Spleen (tissue), 7 donors: ENCODE results near the gene TBC1D2.

Experiments used
- POLR2A ChIP-seq, 3 donors: fragments of 450-650 bp; IDR thresholded peaks; one replicate each; pipeline ENCODE4 v1.5.1; 2017; ENCODE audit warnings: antibody characterized with exemption in 3 of 3, mild to moderate bottlenecking in 1 of 3
- POLR2AphosphoS5 ChIP-seq, 3 donors: sonication (generic); formaldehyde crosslinking; IDR thresholded peaks; one replicate each; pipeline ENCODE4 v1.5.1; 2017; ENCODE audit warnings: antibody characterized with exemption in 3 of 3
- TF ChIP-seq, protein P1 (sequence below), 11 experiments: fragments of 200-600 bp in 7 of 11; fragments of 450-650 bp in 4 of 11; sonication (generic) in 4 of 11; IDR thresholded peaks in 8 of 11; conservative IDR thresholded peaks in 3 of 11; 1 replicate in 7 of 11; 2 replicates in 4 of 11; pipeline versions ENCODE4 v1.4.0 to v1.8.0; 2016 to 2021; ENCODE audit warnings: antibody characterized with exemption in 11 of 11, inconsistent platforms in 4 of 11, mild to moderate bottlenecking in 1 of 11
- donor health status: DM: no; HTN: no; CAD: no; lungs with moderate emphysema.
- donor health status: DM: no; HTN: no; CAD: no.
- donor health status: DM: no; HTN: no; CAD: no.

DNA sequence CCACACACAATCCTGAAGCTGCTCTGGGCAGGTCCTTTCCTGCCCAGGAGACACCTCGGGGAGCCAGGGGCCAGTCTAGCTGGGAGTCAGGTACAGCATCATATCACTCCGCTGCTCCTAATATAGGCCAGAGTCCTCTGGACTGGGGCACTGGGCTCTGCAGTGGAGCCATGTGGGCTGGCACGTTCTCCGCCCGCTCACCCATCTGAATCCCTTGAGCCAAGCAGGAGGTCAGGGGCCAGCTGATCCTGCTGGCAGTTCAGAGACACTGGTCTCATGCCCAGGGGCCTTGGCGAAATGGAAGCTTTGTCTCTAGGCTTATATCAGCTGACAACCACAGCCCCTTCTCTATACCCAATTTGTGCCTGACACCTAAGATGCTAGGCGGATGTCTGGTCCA lies 53.7 kb downstream of the TBC1D2 start:
- TF ChIP-seq POLR2A (IDR thresholded peaks at IDR 0.05) = no peak
- TF ChIP-seq, protein P1, sequence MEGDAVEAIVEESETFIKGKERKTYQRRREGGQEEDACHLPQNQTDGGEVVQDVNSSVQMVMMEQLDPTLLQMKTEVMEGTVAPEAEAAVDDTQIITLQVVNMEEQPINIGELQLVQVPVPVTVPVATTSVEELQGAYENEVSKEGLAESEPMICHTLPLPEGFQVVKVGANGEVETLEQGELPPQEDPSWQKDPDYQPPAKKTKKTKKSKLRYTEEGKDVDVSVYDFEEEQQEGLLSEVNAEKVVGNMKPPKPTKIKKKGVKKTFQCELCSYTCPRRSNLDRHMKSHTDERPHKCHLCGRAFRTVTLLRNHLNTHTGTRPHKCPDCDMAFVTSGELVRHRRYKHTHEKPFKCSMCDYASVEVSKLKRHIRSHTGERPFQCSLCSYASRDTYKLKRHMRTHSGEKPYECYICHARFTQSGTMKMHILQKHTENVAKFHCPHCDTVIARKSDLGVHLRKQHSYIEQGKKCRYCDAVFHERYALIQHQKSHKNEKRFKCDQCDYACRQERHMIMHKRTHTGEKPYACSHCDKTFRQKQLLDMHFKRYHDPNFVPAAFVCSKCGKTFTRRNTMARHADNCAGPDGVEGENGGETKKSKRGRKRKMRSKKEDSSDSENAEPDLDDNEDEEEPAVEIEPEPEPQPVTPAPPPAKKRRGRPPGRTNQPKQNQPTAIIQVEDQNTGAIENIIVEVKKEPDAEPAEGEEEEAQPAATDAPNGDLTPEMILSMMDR (IDR thresholded peaks at IDR 0.05 in 8 of 11, conservative IDR thresholded peaks at IDR 0.05 in 3 of 11) = no peak
- TF ChIP-seq POLR2AphosphoS5 (IDR thresholded peaks at IDR 0.05) = no peak
